GM12878 (cell line): ENCODE data around the gene WNT7A. TPM values are rescaled to one million over a fixed set of nuclear protein-coding genes. Genes with fewer than 3 reads are reported as not detected.

ENCODE experiments used
- ASH2L ChIP-seq: fragments of 300-600, 200-600 bp; sonication (generic); IDR thresholded peaks from 2 replicates; pipeline ENCODE4 v1.6.1; 2017; ENCODE audit warnings: low read depth, mild to moderate bottlenecking, borderline replicate concordance
- BCL11A ChIP-seq: IDR thresholded peaks from 2 replicates; pipeline ENCODE4 v1.6.1; 2011; ENCODE audit warnings: low read depth, low read length
- CEBPB ChIP-seq, 2 experiments: fragments of 150-350 bp in 1 of 2; IDR thresholded peaks; 2 replicates each; pipeline ENCODE4 v1.6.1; 2012 to 2014; ENCODE audit warnings: low read depth in 2 of 2, low read length in 2 of 2, borderline replicate concordance in 1 of 2, inconsistent platforms in 1 of 2
- PAX8 ChIP-seq: fragments of 450-650 bp; IDR thresholded peaks from 2 replicates; pipeline ENCODE4 v1.6.1; 2017; ENCODE audit warnings: mild to moderate bottlenecking, moderate library complexity
- STAT3 ChIP-seq: IDR thresholded peaks from 2 replicates; pipeline ENCODE4 v1.6.1; 2011; ENCODE audit warnings: low read depth, low read length, improper control_type of control experiment
- ZNF207 ChIP-seq: fragments of 450-650 bp; IDR thresholded peaks from 2 replicates; pipeline ENCODE4 v1.6.1; 2014; ENCODE audit warnings: antibody characterized with exemption, mild to moderate bottlenecking, borderline replicate concordance
- polyA plus RNA-seq, 11 experiments: library from polyadenylated mRNA; depleted of rRNA in 4 of 11; unstranded in 6 of 11; stranded (reverse) in 5 of 11; fragments of >200 nt; fragmentation: Nextera tagmentation in 4 of 11; fragmentation: Illumina TruSeq in 1 of 11; extraction: Ambion mirVana in 4 of 11; extraction: Trizol in 1 of 11; gene quantifications; 1 replicate in 1 of 11; 2 replicates in 10 of 11; pipeline versions ENCODE4 v1.2.1 to v1.2.3, GENCODE V29; 2011 to 2016; ENCODE audit warnings: inconsistent platforms in 2 of 11, missing spikeins in 2 of 11, low read depth in 1 of 11
- total RNA-seq, 4 experiments: library from RNA; depleted of rRNA in 3 of 4; stranded (reverse); fragments of >200 nt in 3 of 4; fragmentation: Illumina TruSeq in 1 of 4; extraction: Trizol in 1 of 4; gene quantifications; 2 replicates each; pipeline versions ENCODE4 v1.2.1 to v1.2.3, GENCODE V29; 2013 to 2021
- TF ChIP-seq, protein P1 (sequence below), 3 experiments: IDR thresholded peaks in 2 of 3; conservative IDR thresholded peaks in 1 of 3; 2 replicates each; pipeline ENCODE4 v1.5.1; 2011; ENCODE audit warnings: low read depth in 3 of 3, low read length in 3 of 3, mild to moderate bottlenecking in 3 of 3, control low read depth in 2 of 3, moderate library complexity in 2 of 3, inconsistent platforms in 1 of 3, mixed read lengths in 1 of 3; ENCODE audit not compliant: control insufficient read depth in 2 of 3, insufficient read depth in 1 of 3; ENCODE audit errors: extremely low read depth in 1 of 3
- TF ChIP-seq, protein P2 (sequence below): fragments of 450-650 bp; IDR thresholded peaks from 2 replicates; pipeline ENCODE4 v1.6.1; 2018; ENCODE audit warnings: borderline replicate concordance, mild to moderate bottlenecking; ENCODE audit not compliant: partially characterized antibody

WNT7A gene
- total and polyA plus RNA-seq, 10 of the 15 experiments (the other 5 are each of a cell fraction or from before 2014, with no cell fraction given): 0.08 TPM; not detected in 9

DNA sequence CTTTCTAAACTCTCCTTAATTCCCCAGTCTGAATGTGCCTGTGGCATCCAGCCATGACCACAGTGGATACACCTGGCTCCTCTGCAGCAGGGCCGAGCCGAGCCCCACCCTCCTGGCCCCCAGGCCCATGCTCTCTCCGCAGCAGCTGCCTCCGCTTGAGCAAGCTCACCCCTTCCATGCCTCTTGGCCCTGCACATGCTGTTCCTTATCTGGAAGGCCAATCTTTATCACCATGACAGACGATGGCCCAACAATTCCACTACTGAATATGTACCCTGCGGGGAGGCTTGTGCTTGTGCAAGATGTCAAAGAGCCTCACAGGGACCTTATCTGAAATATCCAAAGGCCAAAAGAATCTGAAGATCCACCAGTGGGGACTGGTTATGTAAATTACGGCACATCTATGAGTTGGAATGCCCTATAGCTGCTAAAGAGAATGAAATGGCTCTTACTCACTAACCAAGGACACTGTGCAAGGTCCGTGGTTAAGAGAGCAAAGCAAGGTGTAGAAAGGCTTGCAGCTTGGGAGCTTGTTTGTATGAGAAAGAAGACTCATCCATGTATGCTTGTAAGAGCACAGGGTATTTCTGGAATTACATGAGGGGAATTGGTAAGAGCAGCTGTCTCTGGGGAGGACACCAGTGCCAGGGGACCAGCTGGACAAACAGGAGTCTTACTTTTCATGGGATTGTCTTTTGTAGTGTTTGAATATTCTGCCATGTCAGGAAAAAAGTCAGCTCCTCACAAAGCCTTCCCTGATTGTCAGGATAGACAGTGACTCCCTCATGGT lies 55.2 kb downstream of the WNT7A start (continued):
- TF ChIP-seq, protein P1, sequence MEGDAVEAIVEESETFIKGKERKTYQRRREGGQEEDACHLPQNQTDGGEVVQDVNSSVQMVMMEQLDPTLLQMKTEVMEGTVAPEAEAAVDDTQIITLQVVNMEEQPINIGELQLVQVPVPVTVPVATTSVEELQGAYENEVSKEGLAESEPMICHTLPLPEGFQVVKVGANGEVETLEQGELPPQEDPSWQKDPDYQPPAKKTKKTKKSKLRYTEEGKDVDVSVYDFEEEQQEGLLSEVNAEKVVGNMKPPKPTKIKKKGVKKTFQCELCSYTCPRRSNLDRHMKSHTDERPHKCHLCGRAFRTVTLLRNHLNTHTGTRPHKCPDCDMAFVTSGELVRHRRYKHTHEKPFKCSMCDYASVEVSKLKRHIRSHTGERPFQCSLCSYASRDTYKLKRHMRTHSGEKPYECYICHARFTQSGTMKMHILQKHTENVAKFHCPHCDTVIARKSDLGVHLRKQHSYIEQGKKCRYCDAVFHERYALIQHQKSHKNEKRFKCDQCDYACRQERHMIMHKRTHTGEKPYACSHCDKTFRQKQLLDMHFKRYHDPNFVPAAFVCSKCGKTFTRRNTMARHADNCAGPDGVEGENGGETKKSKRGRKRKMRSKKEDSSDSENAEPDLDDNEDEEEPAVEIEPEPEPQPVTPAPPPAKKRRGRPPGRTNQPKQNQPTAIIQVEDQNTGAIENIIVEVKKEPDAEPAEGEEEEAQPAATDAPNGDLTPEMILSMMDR (IDR thresholded peaks at IDR 0.05 in 2 of 3, conservative IDR thresholded peaks at IDR 0.05 in 1 of 3; ENCODE audit: control insufficient read depth in 2 of 3, extremely low read depth in 1 of 3, insufficient read depth in 1 of 3, low read depth in 3 of 3, low read length in 3 of 3): no peak
- TF ChIP-seq, protein P2, sequence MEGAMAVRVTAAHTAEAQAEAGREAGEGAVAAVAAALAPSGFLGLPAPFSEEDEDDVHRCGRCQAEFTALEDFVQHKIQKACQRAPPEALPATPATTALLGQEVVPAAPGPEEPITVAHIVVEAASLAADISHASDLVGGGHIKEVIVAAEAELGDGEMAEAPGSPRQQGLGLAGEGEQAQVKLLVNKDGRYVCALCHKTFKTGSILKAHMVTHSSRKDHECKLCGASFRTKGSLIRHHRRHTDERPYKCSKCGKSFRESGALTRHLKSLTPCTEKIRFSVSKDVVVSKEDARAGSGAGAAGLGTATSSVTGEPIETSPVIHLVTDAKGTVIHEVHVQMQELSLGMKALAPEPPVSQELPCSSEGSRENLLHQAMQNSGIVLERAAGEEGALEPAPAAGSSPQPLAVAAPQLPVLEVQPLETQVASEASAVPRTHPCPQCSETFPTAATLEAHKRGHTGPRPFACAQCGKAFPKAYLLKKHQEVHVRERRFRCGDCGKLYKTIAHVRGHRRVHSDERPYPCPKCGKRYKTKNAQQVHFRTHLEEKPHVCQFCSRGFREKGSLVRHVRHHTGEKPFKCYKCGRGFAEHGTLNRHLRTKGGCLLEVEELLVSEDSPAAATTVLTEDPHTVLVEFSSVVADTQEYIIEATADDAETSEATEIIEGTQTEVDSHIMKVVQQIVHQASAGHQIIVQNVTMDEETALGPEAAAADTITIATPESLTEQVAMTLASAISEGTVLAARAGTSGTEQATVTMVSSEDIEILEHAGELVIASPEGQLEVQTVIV: no peak
- TF ChIP-seq PAX8: no peak
- no peak for TF ChIP-seq STAT3
- no peak for TF ChIP-seq CEBPB (IDR thresholded peaks at IDR 0.05; ENCODE audit: borderline replicate concordance in 1 of 2, low read depth in 2 of 2, low read length in 2 of 2)
- TF ChIP-seq BCL11A: no peak
- no peak for TF ChIP-seq ZNF207
- no peak for TF ChIP-seq ASH2L
- TF ChIP-seq, all 136 proteins: peak for 0
